GM19463 (cell line): Measurements from ENCODE around the gene MCHR2.
"Not testable (repeated sequence)": the region's sequence is repeated elsewhere in the genome, so short reads cannot be mapped to it uniquely, and the experiment has no call there.

Experiments used
- ATAC-seq: cut with Tn5 transposase; IDR thresholded peaks from one replicate; pipeline ENCODE4 v1.9.1; 2021; ENCODE audit warnings: mild to moderate bottlenecking, moderate library complexity; ENCODE audit not compliant: unreplicated experiment

MCHR2 gene

GRCh38 chr6:99993533-99994251 is at the start of gene MCHR2:
MCHR2 (minus strand) TSS chr6:99994223; CDS start chr6:99956147, 38,076 bp downstream.
- no peak for ATAC-seq

GRCh38 chr6:100038546-100038945 is 44.5 kb upstream of the MCHR2 start:
- ATAC-seq, result not testable (repeated sequence)

- ATAC-seq, result peak; percentile 72
Observed at GRCh38 chr6:100035873-100036653, 42.0 kb upstream of the MCHR2 start.

GRCh38 chr6:100023798-100024197 is 29.8 kb upstream of the MCHR2 start:
- ATAC-seq, result no peak

GRCh38 chr6:100022847-100023246 is 28.8 kb upstream of the MCHR2 start:
- ATAC-seq, result no peak

- no peak for ATAC-seq
Observed at GRCh38 chr6:100008857-100009256, 14.8 kb upstream of the MCHR2 start.

- ATAC-seq, result peak; percentile 94
Observed at GRCh38 chr6:100001915-100002388, 7.9 kb upstream of the MCHR2 start.

- no peak for ATAC-seq
Observed at GRCh38 chr6:99997141-99997540, 3.1 kb upstream of the MCHR2 start.

- no peak for ATAC-seq
Observed at GRCh38 chr6:99995916-99996315, 1.9 kb upstream of the MCHR2 start.

GRCh38 chr6:99993146-99993532 is 884 bp downstream of the MCHR2 start:
- ATAC-seq, result no peak

GRCh38 chr6:99991955-99992354 is 2.1 kb downstream of the MCHR2 start:
- ATAC-seq, result no peak

GRCh38 chr6:99980741-99981140 is 13.3 kb downstream of the MCHR2 start:
- ATAC-seq, result no peak

- no peak for ATAC-seq
Observed at GRCh38 chr6:99979953-99980352, 14.1 kb downstream of the MCHR2 start.

- no peak for ATAC-seq
Observed at GRCh38 chr6:99967052-99967451, 27.0 kb downstream of the MCHR2 start.

- ATAC-seq, result no peak
Observed at GRCh38 chr6:99960027-99960426, 34.0 kb downstream of the MCHR2 start.

GRCh38 chr6:99951016-99951805 is 42.8 kb downstream of the MCHR2 start:
- ATAC-seq, result no peak

- no peak for ATAC-seq
Observed at GRCh38 chr6:99946005-99946404, 48.0 kb downstream of the MCHR2 start.

- no peak for ATAC-seq
Observed at GRCh38 chr6:99943846-99944245, 50.2 kb downstream of the MCHR2 start.

- no peak for ATAC-seq
Observed at GRCh38 chr6:99940582-99940981, 53.4 kb downstream of the MCHR2 start.

GRCh38 chr6:99933129-99933528 is 60.9 kb downstream of the MCHR2 start:
- no peak for ATAC-seq

GRCh38 chr6:99912657-99913056 is 81.4 kb downstream of the MCHR2 start:
- ATAC-seq, result no peak
